GM18868 (cell line): ENCODE measurements around the gene MZT2B.
"Not testable (repeated sequence)": the region's sequence is repeated elsewhere in the genome, so short reads cannot be mapped to it uniquely, and the experiment has no call there.

Experiments
- ATAC-seq: cut with Tn5 transposase; IDR thresholded peaks from one replicate; pipeline ENCODE4 v1.9.1; 2021; ENCODE audit warnings: mild to moderate bottlenecking, moderate library complexity; ENCODE audit not compliant: unreplicated experiment

The MZT2B gene

GRCh38 chr2:130152136-130152815, 29.8 kb upstream of the MZT2B start:
- ATAC-seq = not testable (repeated sequence)

GRCh38 chr2:130152816-130153595, 29.1 kb upstream of the MZT2B start:
- ATAC-seq = no peak

- not testable (repeated sequence) for ATAC-seq
These were observed 28.2 kb upstream of the MZT2B start for GRCh38 chr2:130153721-130154422.

GRCh38 chr2:130154423-130154770, 27.7 kb upstream of the MZT2B start:
- not testable (repeated sequence) for ATAC-seq

GRCh38 chr2:130154773-130155765, 27.0 kb upstream of the MZT2B start:
- no peak for ATAC-seq

GRCh38 chr2:130155956-130156623, 26.0 kb upstream of the MZT2B start:
- ATAC-seq = not testable (repeated sequence)

GRCh38 chr2:130156624-130157004, 25.4 kb upstream of the MZT2B start:
- no peak for ATAC-seq

GRCh38 chr2:130157354-130157753, 24.7 kb upstream of the MZT2B start:
- peak; percentile 44 for ATAC-seq

GRCh38 chr2:130157825-130158514, 24.1 kb upstream of the MZT2B start:
- peak; percentile 85 for ATAC-seq

GRCh38 chr2:130158631-130159030, 23.4 kb upstream of the MZT2B start:
- no peak for ATAC-seq

GRCh38 chr2:130159376-130159775, 22.7 kb upstream of the MZT2B start:
- ATAC-seq = not testable (repeated sequence)

- ATAC-seq = no peak
These were observed 21.9 kb upstream of the MZT2B start for GRCh38 chr2:130160131-130160530.

GRCh38 chr2:130160838-130161705, 21.0 kb upstream of the MZT2B start:
- not testable (repeated sequence) for ATAC-seq

GRCh38 chr2:130162486-130162885, 19.6 kb upstream of the MZT2B start:
- ATAC-seq = not testable (repeated sequence)

- no peak for ATAC-seq
These were observed 19.1 kb upstream of the MZT2B start for GRCh38 chr2:130162968-130163367.

GRCh38 chr2:130165293-130166016, 16.6 kb upstream of the MZT2B start:
- ATAC-seq = no peak

- ATAC-seq = not testable (repeated sequence)
These were observed 15.5 kb upstream of the MZT2B start for GRCh38 chr2:130166611-130167010.

GRCh38 chr2:130169163-130169562, 12.9 kb upstream of the MZT2B start:
- not testable (repeated sequence) for ATAC-seq
